22Rv1 (cell line): ENCODE results near the gene NME1.

ENCODE experiments used
- H3K27ac ChIP-seq: fragments of 450-650 bp; 2 replicates; pipeline ENCODE4 v1.5.1; 2017
- CTCF ChIP-seq: fragments of 450-650 bp; IDR thresholded peaks from 2 replicates; pipeline ENCODE4 v1.5.1; 2017; ENCODE audit warnings: mild to moderate bottlenecking
- ZFX ChIP-seq: fragments of 450-650 bp; IDR thresholded peaks from 2 replicates; pipeline ENCODE4 v1.6.1; 2017; ENCODE audit warnings: antibody characterized with exemption, borderline replicate concordance

Gene NME1

DNA sequence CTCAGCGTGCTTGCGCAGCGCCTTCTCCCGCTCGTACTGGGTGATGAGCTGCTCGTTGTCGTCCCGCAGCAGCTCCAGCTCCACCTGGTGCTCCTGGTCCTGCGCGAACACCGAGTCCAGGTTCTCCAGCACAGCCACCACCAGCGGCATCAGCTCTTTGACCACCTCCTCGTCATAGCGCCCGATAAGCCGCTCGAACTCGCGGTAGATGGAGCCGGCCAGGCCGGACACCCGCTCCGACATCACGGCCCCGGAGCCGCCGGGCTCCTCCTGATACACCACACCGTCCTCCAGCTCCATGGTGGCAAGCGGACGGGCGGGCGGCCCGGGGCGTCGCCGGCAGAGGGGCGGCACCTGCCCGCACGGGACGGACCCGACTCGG lies 33.0 kb upstream of the NME1 start:
- peak overlapping the region; percentile 98 for H3K27ac ChIP-seq
- TF ChIP-seq CTCF (no peak), ZFX (no peak)

DNA sequence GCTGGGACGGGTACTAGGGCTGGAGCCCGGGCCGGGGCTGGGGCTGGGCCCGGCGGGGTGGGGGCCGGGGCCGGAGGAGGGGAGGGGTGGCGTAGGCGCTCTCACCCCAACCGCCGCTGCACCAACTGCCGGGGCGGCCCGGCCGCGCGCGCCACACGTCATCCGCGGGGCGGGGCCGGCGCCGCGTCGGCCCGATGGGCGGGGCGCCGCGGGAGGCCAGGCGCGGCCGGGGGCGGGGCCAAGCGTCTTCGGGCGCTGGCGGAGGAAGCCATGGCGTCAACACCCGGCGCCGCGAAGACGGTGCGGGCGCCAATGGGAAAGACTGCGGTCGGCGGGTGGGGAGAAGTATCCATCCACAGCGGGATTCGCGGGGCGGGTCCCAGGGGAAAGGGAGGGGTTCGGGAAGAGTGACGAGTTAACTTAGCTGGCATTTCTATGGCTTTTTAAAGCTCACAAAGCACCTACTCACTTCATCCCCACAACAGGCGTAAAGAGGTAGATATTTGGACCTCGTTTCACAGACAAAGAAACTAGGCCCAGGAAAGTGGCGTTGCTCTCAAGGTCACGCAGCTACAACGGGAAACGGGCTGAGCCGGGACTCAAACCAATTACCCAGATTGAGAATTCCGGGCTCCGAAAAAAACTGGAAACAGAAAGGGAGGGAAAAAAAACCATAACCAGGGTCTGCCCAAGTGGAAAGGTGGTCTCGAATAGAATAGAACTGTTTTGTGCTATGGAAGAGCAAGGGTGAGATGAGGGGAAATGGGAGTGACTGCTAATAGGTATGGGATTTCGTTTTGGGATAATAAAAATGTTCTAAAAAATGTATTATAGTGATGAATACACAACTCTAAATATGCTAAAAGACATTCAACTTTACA lies 32.4 kb upstream of the NME1 start, which contains the start of gene SPAG9:
Gene SPAG9 (minus strand): TSS at position 130 of the 881 bp plus-strand sequence. CDS start 212 bp downstream, outside the sequence.
- H3K27ac ChIP-seq = peak within 1 kb of the TSS; percentile 98
- TF ChIP-seq ZFX (no peak), CTCF (no peak)

DNA sequence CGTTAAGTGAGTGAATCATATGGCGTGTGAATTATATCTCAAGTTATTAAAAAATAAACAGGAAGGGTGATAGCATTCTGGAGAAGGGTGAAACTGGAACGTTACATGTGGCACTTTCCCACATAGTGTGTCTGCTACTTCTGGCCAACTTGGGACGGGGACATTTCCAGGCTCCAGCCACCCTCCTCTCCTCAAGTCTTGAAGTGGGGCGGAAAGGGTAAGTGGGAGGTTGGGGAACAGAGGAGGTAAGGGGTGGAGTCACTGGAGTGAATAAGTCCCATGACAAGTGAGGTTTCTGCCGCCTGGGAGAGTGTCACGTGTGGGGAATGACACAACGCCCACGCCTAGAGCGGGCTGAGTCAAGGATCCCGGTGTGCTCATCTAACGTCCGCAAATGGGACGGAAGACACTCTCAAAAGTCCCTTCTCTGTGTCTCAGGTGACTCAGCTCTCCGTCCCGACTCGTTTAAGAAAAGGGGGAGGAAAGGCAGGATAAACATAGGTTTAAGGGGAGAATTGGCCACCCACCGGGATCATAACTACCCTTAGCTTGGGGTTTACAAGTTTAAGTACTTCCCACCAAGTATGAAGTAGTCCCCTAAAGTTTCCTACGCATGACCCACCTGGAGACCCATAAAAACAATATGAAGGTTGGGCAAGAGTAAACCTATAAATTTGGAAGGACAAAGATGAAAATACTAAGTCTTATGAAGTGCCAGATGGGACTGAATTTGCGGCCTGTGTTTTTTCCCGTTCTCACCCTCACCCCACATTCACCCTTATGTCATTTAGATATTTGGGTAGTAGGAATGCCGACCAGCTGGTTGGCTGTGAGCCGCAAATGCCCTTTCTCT lies 31.5 kb upstream of the NME1 start:
- peak overlapping the region; percentile 98 for H3K27ac ChIP-seq
- TF ChIP-seq CTCF (no peak), ZFX (no peak)

DNA sequence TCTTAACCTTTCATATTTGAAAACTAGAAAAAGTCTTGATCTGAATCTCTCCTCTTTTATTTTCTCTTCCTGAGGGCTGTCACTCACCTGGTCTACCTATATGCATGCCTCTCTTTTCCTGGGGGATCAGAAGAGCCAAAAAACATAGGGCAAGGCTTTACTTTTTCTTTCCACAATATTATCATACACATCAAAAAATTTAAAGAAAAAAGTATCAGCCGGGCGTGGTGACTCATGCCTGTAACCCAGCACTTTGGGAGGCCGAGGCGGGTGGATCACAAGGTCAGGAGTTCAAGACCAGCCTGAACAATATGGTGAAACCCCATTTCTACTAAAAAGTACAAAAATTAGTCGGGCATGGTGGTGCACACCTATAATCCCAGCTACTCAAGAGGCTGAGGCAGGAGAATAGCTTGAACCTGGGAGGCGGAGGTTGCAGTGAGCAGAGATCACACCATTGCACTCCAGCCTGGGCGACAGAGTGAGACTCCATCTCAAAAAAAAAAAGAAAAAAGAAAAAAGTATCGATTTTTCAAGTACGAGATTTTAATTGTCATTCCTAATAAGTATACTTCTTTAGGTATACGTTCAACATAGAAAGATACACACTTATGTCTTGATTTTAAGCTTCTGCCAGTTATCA lies 30.8 kb upstream of the NME1 start:
- peak overlapping the region; percentile 98 for H3K27ac ChIP-seq

- TF ChIP-seq CTCF (no peak), ZFX (no peak)
- H3K27ac ChIP-seq = no peak overlapping the region
Observed at GRCh38 chr17:51124640-51125503, 28.5 kb upstream of the NME1 start.

DNA sequence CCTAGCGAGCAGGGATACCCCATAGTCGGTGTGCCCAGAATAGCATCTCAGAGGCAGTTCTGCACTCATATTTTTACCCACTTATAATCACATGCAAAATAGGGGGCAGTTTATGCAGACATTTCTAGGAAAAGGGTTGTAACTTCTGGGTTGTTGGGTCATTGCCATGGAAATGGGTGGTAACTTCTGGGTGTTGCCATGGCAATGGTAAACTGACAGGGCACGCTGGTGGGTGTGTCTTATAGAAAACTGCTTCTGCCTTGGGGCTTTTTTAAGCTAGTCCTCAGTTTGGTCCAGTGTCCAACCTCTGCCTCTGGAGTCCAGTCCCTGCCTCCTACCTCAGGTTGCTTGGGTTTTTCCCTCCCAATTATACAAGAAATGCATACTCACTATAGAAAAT lies 25.3 kb upstream of the NME1 start:
- no peak overlapping the region for H3K27ac ChIP-seq
- TF ChIP-seq CTCF = no peak
- no peak for TF ChIP-seq ZFX

DNA sequence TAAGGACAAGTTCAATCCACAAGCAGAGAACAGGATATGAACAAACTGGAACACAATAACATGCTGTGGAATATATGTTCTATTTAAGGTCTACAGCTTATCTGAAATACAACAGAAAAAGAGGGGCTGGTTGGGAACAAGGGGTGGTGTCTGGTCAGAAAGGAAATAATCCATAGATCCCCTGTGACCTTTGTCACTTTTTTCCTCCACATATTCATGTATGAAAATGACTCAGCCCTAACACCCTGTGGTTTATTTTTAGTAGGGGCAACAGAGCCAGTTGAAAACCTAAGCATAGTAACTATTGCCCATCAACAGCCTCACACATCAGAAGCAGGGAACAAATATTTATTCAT lies 20.4 kb upstream of the NME1 start:
- TF ChIP-seq CTCF (no peak), ZFX (no peak)
- H3K27ac ChIP-seq = no peak overlapping the region
